IMR-90 (cell line): ENCODE data around the gene KAZN. TPM values are rescaled to one million over a fixed set of nuclear protein-coding genes. Genes with fewer than 3 reads are reported as not detected.

Experiments used
- ATAC-seq: fragments of 200-7000 bp; cut with Tn5 transposase; 2 replicates; pipeline ENCODE4 v1.9.1; 2020; ENCODE audit warnings: low read depth, mild to moderate bottlenecking, moderate library complexity
- BruUV-seq: library from RNA; stranded (reverse); fragments of 400-500 nt; replicated peaks from 2 replicates; lab custom pipeline; 2021; lab: Mats Ljungman, UMichigan
- CTCF ChIA-PET: fragments of 300-600 bp; formaldehyde crosslinking; extraction: SDS; loops from one replicate; lab custom pipeline; 2021; ENCODE audit warnings: antibody characterized with exemption; lab: Yijun Ruan, JAX
- POLR2A ChIA-PET: fragments of 300-600 bp; sonication (Branson Sonifier 250); formaldehyde crosslinking; loops from one replicate; lab custom pipeline; 2022; ENCODE audit warnings: antibody characterized with exemption; ENCODE audit not compliant: unreplicated experiment; lab: Charles Lee
- DNase-seq: peaks from one replicate; pipeline ENCODE4 v3.0.0; 2013
- H2AFZ ChIP-seq: replicated peaks from 2 replicates; pipeline ENCODE3; 2013; ENCODE audit warnings: low read length, mild to moderate bottlenecking; ENCODE audit not compliant: poor library complexity
- H2AK5ac ChIP-seq: 2 replicates; pipeline ENCODE4 v1.6.1; 2013; ENCODE audit warnings: low read depth, low read length, inconsistent platforms
- H2AK9ac ChIP-seq: replicated peaks from 2 replicates; pipeline ENCODE3; 2013; ENCODE audit warnings: mild to moderate bottlenecking, low read depth, low read length, moderate library complexity; ENCODE audit not compliant: poor library complexity
- H2BK120ac ChIP-seq: 2 replicates; pipeline ENCODE4 v1.6.1; 2013; ENCODE audit warnings: low read depth, low read length, inconsistent platforms
- H2BK15ac ChIP-seq: 3 replicates; pipeline ENCODE4 v1.6.1; 2013; ENCODE audit warnings: low read depth, low read length, inconsistent platforms
- H2BK20ac ChIP-seq: 2 replicates; pipeline ENCODE4 v1.6.1; 2013; ENCODE audit warnings: low read depth, mild to moderate bottlenecking, inconsistent platforms, low read length, moderate library complexity
- H2BK5ac ChIP-seq: 2 replicates; pipeline ENCODE4 v1.6.1; 2013; ENCODE audit warnings: mild to moderate bottlenecking, low read depth, low read length, inconsistent platforms; ENCODE audit not compliant: poor library complexity, severe bottlenecking
- H3K14ac ChIP-seq: replicated peaks from 2 replicates; pipeline ENCODE4 v1.6.1; 2013; ENCODE audit warnings: low read depth, low read length, inconsistent platforms
- H3K18ac ChIP-seq: 2 replicates; pipeline ENCODE4 v1.6.1; 2013; ENCODE audit warnings: low read depth, low read length, control low read depth
- H3K23ac ChIP-seq: 2 replicates; pipeline ENCODE4 v1.6.1; 2013; ENCODE audit warnings: low read depth, low read length, inconsistent platforms
- H3K27ac ChIP-seq: 2 replicates; pipeline ENCODE4 v1.5.1; 2013; ENCODE audit warnings: mild to moderate bottlenecking, control low read depth, low read length; ENCODE audit not compliant: insufficient read depth
- H3K27me3 ChIP-seq: 2 replicates; pipeline ENCODE4 v1.6.1; 2013; ENCODE audit warnings: low read length; ENCODE audit not compliant: control insufficient read depth, insufficient read depth
- H3K36me3 ChIP-seq: 2 replicates; pipeline ENCODE4 v1.6.1; 2013; ENCODE audit warnings: low read length, mixed read lengths; ENCODE audit not compliant: control insufficient read depth, insufficient read depth
- H3K4ac ChIP-seq: 2 replicates; pipeline ENCODE4 v1.6.1; 2013; ENCODE audit warnings: low read depth, low read length, inconsistent platforms
- H3K4me1 ChIP-seq: 2 replicates; pipeline ENCODE4 v1.6.1; 2013; ENCODE audit warnings: low read length, mixed read lengths; ENCODE audit not compliant: control insufficient read depth, insufficient read depth
- H3K4me2 ChIP-seq: 2 replicates; pipeline ENCODE4 v1.6.1; 2013; ENCODE audit warnings: low read depth, mild to moderate bottlenecking, control low read depth, low read length, moderate library complexity
- H3K4me3 ChIP-seq: 2 replicates; pipeline ENCODE4 v1.5.1; 2013; ENCODE audit warnings: low read depth, mild to moderate bottlenecking, control low read depth, low read length, moderate library complexity; ENCODE audit not compliant: insufficient read depth
- H3K56ac ChIP-seq: 2 replicates; pipeline ENCODE4 v1.6.1; 2013; ENCODE audit warnings: low read length, inconsistent platforms; ENCODE audit not compliant: insufficient read depth; ENCODE audit errors: extremely low read depth
- H3K79me1 ChIP-seq, 2 experiments: 2 replicates each; pipeline ENCODE4 v1.6.1; 2013; ENCODE audit warnings: low read length in 2 of 2, inconsistent platforms in 1 of 2, low read depth in 1 of 2
- H3K9ac ChIP-seq: 2 replicates; pipeline ENCODE4 v1.6.1; 2013; ENCODE audit warnings: low read depth, low read length, control low read depth
- H3K9me1 ChIP-seq: 2 replicates; pipeline ENCODE4 v1.6.1; 2013; ENCODE audit warnings: low read length, inconsistent platforms; ENCODE audit not compliant: insufficient read depth
- H3K9me3 ChIP-seq: 2 replicates; pipeline ENCODE4 v1.6.1; 2013; ENCODE audit warnings: low read length; ENCODE audit not compliant: control insufficient read depth, insufficient read depth
- H4K20me1 ChIP-seq: 2 replicates; pipeline ENCODE4 v1.6.1; 2013; ENCODE audit warnings: low read length, inconsistent platforms; ENCODE audit not compliant: insufficient read depth
- H4K5ac ChIP-seq: 2 replicates; pipeline ENCODE4 v1.6.1; 2013; ENCODE audit warnings: mild to moderate bottlenecking, low read depth, low read length, control low read depth
- H4K8ac ChIP-seq, 2 experiments: 2 replicates each; pipeline ENCODE4 v1.6.1; 2013; ENCODE audit warnings: low read depth in 2 of 2, low read length in 2 of 2, control low read depth in 1 of 2, inconsistent platforms in 1 of 2
- H4K91ac ChIP-seq: 2 replicates; pipeline ENCODE4 v1.6.1; 2013; ENCODE audit warnings: low read depth, low read length, inconsistent platforms; ENCODE audit not compliant: insufficient read depth
- CEBPB ChIP-seq: IDR thresholded peaks from 2 replicates; pipeline ENCODE4 v1.6.1; 2012; ENCODE audit warnings: low read depth, low read length, improper control_type of control experiment
- MAFK ChIP-seq: IDR thresholded peaks from 2 replicates; pipeline ENCODE4 v1.6.1; 2012; ENCODE audit warnings: low read depth, low read length, improper control_type of control experiment
- MAZ ChIP-seq: IDR thresholded peaks from 2 replicates; pipeline ENCODE4 v1.6.1; 2012; ENCODE audit warnings: low read depth, mild to moderate bottlenecking, low read length, improper control_type of control experiment, moderate library complexity, borderline replicate concordance
- MXI1 ChIP-seq: IDR thresholded peaks from 2 replicates; pipeline ENCODE4 v1.6.1; 2012; ENCODE audit warnings: low read depth, mild to moderate bottlenecking, low read length, moderate library complexity, borderline replicate concordance
- NFE2L2 ChIP-seq: fragments of 150-350 bp; IDR thresholded peaks from 2 replicates; pipeline ENCODE4 v1.6.1; 2016; ENCODE audit warnings: low read depth, mild to moderate bottlenecking, low read length
- POLR2A ChIP-seq: IDR thresholded peaks from 2 replicates; pipeline ENCODE4 v1.6.1; 2012; ENCODE audit warnings: mild to moderate bottlenecking, low read depth, low read length
- RAD21 ChIP-seq: IDR thresholded peaks from 2 replicates; pipeline ENCODE4 v1.6.1; 2012; ENCODE audit warnings: low read length, improper control_type of control experiment
- RFX5 ChIP-seq: IDR thresholded peaks from 2 replicates; pipeline ENCODE4 v1.8.0; 2012; ENCODE audit warnings: low read depth, mild to moderate bottlenecking, low read length, moderate library complexity
- SMC3 ChIP-seq: fragments of 150-350 bp; IDR thresholded peaks from 2 replicates; pipeline ENCODE4 v1.6.1; 2016; ENCODE audit warnings: low read depth, mild to moderate bottlenecking, antibody characterized with exemption, low read length, moderate library complexity
- WGBS, 2 experiments: methylation state at CpG; one replicate each; pipeline versions ENCODE4 v1.1.5 to v1.1.7; 2013; ENCODE audit warnings: missing lambda C conversion rate in 2 of 2; ENCODE audit not compliant: insufficient read length in 1 of 2; ENCODE audit errors: extremely low coverage in 2 of 2; 5-methylcytosine and 5-hydroxymethylcytosine counted together
- dilution Hi-C: fragments of 300-500 bp; cut with HindIII; formaldehyde crosslinking; loops from one replicate; pipeline ENCODE4 v1.14.3; 2018; ENCODE audit warnings: low sequenced_read_pairs; ENCODE audit not compliant: unreplicated experiment
- in situ Hi-C: fragments of 300-500 bp; cut with MboI; formaldehyde crosslinking; loops from 3 replicates; pipeline ENCODE4 v1.14.3; 2019; ENCODE audit warnings: low sequenced_read_pairs, inconsistent platforms, mixed read lengths
- intact Hi-C: fragments of 100-400 bp; cut with micrococcal nuclease; formaldehyde crosslinking; loops from 2 replicates; pipeline ENCODE4 v1.10.0; 2022
- polyA plus RNA-seq, 3 experiments: library from polyadenylated mRNA; depleted of rRNA; stranded (reverse); fragments of >200 nt; gene quantifications; 2 replicates each; pipeline ENCODE4 v1.2.3, GENCODE V29; 2012; ENCODE audit warnings: low replicate concordance in 1 of 3
- total RNA-seq: library from RNA; depleted of rRNA; stranded (reverse); fragments of >200 nt; gene quantifications from 2 replicates; pipeline ENCODE4 v1.2.3, GENCODE V29; 2012

Gene KAZN
- total and polyA plus RNA-seq, 2 of the 4 experiments (the other 2 are of a cell fraction): 5.2 to 10.5 TPM

- TF ChIP-seq SMC3: no peak
Observed at GRCh38 chr1:14949836-14950713, 351.6 kb downstream of the KAZN start (continued).

DNA sequence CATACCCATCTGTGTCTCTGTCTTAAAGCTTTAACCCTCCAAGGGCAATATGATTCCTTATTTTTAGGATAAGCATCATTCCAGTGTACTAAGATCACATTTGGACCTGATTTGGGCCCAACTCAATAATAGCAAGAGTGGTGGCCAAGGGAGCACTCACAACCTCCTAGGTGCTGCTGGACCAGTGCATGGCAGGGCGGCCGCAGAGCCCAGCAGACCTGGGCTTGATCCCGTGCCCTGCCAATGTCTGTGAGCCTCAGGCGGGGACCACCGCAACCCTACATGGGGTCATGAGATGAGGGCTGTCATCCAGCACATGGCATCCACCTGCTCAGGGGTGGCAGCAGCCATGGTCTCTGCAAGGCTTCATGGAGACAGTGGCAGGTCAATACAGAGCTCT, 353.3 kb downstream of the KAZN start:
- no peak for ATAC-seq
- peaks cover 7% of the 10 kb centered on the region for H4K20me1 ChIP-seq
- intact Hi-C loops: no loop called here
- no peak overlapping the region for H3K14ac ChIP-seq
- H2BK5ac ChIP-seq: no peak overlapping the region
- H3K4me3 ChIP-seq: no peak overlapping the region
- CTCF ChIA-PET: no interaction called here
- no peak overlapping the region for H3K27ac ChIP-seq
- in situ Hi-C loops: no loop called here
- H4K91ac ChIP-seq: no peak overlapping the region
- no peak overlapping the region for H2BK20ac ChIP-seq
- H3K9me1 ChIP-seq: peaks cover 21% of the 10 kb centered on the region
- no CpG with 5 or more reads among the region's 5 CpGs for WGBS, 2 experiments
- peaks cover 18% of the 10 kb centered on the region for H3K4me1 ChIP-seq
- H3K18ac ChIP-seq: no peak overlapping the region
- no peak overlapping the region for H4K8ac ChIP-seq
- H3K27me3 ChIP-seq: no peaks in the 10 kb centered on the region
- H3K56ac ChIP-seq: no peak overlapping the region
- BruUV-seq: no TSS peak
- dilution Hi-C loops: no loop called here
- no peak overlapping the region for H3K23ac ChIP-seq
- H2AFZ ChIP-seq: no peak overlapping the region
- H2BK120ac ChIP-seq: no peak overlapping the region
- H2BK15ac ChIP-seq: no peak overlapping the region
- H3K9ac ChIP-seq: no peak overlapping the region
- no peak for TF ChIP-seq RFX5
- TF ChIP-seq SMC3: no peak
- TF ChIP-seq MAFK: no peak
- TF ChIP-seq NFE2L2: no peak
- no peak for TF ChIP-seq POLR2A
- TF ChIP-seq MAZ: no peak
- TF ChIP-seq RAD21: no peak
- TF ChIP-seq CEBPB: no peak
- TF ChIP-seq MXI1: no peak
- no peak overlapping the region for H2AK9ac ChIP-seq
- DNase-seq: no peak
- peaks cover 4% of the 10 kb centered on the region for H3K9me3 ChIP-seq
- H3K79me1 ChIP-seq: peaks cover 22 to 90% of the 10 kb centered on the region in 2 experiments
- POLR2A ChIA-PET: interaction anchor here (0.7 kb wide), 1 partner anchor 386 kb away, joined by 4 read pairs; no protein-coding TSS in a partner anchor
- H3K4ac ChIP-seq: no peak overlapping the region
- H2AK5ac ChIP-seq: no peak overlapping the region
- H4K5ac ChIP-seq: no peak overlapping the region
- peaks cover 2% of the 10 kb centered on the region; the same call in 1 of the 2 replicates for H3K36me3 ChIP-seq
- no peak overlapping the region for H3K4me2 ChIP-seq
